GM19395 (cell line): ENCODE data around the gene BPIFA3.
"Not testable (repeated sequence)": the region's sequence is repeated elsewhere in the genome, so short reads cannot be mapped to it uniquely, and the experiment has no call there.

Source experiments
- ATAC-seq: cut with Tn5 transposase; IDR thresholded peaks from one replicate; pipeline ENCODE4 v1.9.1; 2021; ENCODE audit warnings: mild to moderate bottlenecking, moderate library complexity; ENCODE audit not compliant: unreplicated experiment

The BPIFA3 gene

GRCh38 chr20:33217052-33217451, at the start of gene BPIFA3:
Gene BPIFA3 (plus strand): TSS chr20:33217352. CDS start chr20:33217537, 185 bp downstream.
- no peak for ATAC-seq

DNA sequence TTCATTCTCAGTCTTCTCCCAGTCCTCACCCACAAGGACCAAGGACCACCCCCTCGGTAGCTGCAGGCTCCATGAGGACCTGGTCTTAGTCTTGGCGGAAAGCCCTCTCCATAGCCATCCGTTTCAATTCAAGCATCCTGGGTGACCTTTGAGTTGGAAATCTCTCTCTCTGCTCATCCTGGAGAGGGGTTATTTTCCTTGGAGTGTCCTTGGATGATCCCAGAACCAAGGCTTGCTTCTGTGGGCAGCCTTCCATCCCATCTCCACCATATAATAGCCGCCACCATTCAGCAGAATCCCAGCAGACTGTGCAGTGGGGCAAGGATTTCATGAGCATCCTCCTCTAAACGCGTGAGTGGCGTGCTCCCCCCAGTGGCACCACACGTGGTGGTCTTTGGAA, 49.3 kb upstream of the BPIFA3 start, which contains the start of gene BPIFA2:
TSS of gene BPIFA2 (plus strand) at position 301 of the 400 bp plus-strand sequence. CDS start 987 bp downstream, outside the sequence.
- no peak for ATAC-seq

- no peak for ATAC-seq
Measured at GRCh38 chr20:33169176-33169794, 47.9 kb upstream of the BPIFA3 start.

- no peak for ATAC-seq
Measured at GRCh38 chr20:33172781-33173180, 44.4 kb upstream of the BPIFA3 start.

DNA sequence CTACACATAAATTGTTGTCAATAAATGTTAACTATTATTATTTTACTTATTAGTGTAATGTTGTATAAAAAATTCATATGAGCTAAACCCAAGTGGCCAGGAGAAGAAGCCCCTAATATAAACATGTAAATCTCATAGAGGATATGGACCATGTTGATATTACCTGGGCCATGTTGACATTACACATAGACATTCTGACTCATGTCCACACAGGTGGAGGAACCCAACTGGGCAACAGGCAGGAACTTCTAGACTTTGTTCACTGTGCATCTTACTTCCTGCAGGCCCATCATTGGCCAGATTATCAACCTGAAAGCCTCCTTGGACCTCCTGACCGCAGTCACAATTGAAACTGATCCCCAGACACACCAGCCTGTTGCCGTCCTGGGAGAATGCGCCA, 42.0 kb upstream of the BPIFA3 start:
- no peak for ATAC-seq

GRCh38 chr20:33176101-33176500, 41.1 kb upstream of the BPIFA3 start:
- no peak for ATAC-seq

- no peak for ATAC-seq
Measured at GRCh38 chr20:33177866-33178265, 39.3 kb upstream of the BPIFA3 start.

GRCh38 chr20:33178726-33179125, 38.4 kb upstream of the BPIFA3 start:
- ATAC-seq: no peak

- ATAC-seq: no peak
Measured at GRCh38 chr20:33180169-33180568, 37.0 kb upstream of the BPIFA3 start.

DNA sequence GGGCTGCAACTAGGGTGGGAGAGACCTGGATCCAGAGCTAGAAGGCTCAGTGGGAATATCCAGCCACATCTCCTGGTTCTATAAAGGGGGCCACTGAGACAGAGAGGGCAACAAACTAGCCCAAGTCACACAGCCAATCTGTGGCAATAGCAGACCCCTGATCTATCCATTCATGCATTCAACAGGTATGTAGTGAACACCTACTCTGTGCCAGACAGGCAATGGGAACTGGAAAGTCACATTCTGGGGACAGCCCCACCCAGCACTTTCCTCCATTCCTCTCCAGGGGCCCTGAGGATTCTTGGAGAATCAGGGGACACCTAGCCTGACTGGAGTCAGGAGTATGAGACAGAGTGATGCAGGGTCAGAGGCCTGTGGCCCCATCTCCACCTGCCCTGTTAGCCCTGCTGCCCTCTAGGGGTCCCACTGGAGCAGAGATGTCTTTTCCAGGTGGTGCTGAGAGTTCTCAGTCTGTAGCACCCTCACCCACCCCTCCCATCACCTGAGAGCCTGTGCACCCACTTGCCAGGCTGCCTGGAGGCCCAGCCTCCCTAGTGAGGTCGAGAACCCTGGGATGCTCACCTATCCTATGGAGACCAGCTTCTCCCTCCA, 35.6 kb upstream of the BPIFA3 start:
- no peak for ATAC-seq

- no peak for ATAC-seq
Measured at GRCh38 chr20:33183312-33183711, 33.8 kb upstream of the BPIFA3 start.

DNA sequence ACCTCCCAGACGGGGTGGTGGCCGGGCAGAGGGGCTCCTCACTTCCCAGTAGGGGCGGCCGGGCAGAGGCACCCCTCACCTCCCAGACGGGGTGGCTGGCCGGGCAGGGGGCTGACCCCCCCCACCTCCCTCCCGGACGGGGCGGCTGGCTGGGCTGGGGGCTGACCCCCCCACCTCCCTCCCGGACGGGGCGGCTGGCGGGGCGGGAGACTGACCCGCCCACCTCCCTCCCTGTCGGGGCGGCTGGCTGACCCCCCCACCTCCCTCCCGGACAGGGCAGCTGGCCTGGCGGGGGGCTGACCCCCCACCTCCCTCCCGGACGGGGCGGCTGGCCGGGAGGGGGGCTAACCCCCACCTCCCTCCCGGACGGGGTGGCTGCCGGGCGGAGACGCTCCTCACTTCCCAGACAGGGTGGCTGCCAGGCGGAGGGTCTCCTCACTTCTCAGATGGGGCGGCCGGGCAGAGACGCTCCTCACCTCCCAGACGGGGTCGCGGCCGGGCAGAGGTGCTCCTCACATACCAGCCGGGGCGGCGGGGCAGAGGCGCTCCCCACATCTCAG, 32.0 kb upstream of the BPIFA3 start:
- ATAC-seq: not testable (repeated sequence)

GRCh38 chr20:33187491-33187890, 29.7 kb upstream of the BPIFA3 start:
- no peak for ATAC-seq

GRCh38 chr20:33188421-33188820, 28.7 kb upstream of the BPIFA3 start:
- no peak for ATAC-seq

GRCh38 chr20:33191484-33191883, 25.7 kb upstream of the BPIFA3 start:
- no peak for ATAC-seq

DNA sequence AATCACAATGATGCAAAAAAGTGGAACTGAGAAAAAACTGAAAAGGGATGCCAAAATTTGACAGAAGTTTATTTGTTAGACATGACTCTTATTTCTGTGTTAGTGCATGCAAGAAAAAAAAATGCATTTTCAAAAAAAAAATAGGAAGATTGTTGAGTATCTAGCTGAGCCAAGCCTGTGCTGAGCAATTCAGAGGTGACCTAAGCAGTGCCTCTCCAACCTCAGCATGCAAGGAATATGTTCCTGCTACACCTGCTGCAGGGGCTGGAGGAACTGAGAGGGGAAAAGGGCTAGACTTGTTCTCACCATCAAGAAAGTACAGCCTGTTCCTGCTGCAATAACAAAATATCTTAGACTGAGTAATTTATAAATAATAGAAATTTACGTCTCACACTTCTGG, 25.2 kb upstream of the BPIFA3 start:
- ATAC-seq: no peak

GRCh38 chr20:33192912-33193501, 24.1 kb upstream of the BPIFA3 start:
- ATAC-seq: no peak

- no peak for ATAC-seq
Measured at GRCh38 chr20:33199026-33199425, 18.1 kb upstream of the BPIFA3 start.

- no peak for ATAC-seq
Measured at GRCh38 chr20:33202451-33202850, 14.7 kb upstream of the BPIFA3 start.

DNA sequence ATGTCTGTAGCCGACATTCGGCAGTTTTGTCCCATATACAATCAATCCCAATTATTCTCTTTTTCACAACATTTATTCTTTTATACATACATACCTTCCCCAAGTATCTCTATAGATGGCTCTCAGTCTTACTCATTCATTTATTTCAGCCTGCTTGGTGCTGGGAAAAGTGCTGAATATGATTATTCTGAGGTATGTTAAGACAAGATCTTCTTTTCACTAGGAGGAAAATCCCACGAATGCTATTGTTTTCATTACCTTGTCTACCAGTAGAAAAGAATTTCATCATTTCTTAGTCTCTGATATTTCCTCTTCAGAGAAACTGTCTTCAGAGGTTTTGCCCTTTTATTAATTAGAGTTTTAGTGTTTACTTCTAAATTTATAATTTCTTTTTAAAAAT, 13.7 kb upstream of the BPIFA3 start:
- no peak for ATAC-seq

DNA sequence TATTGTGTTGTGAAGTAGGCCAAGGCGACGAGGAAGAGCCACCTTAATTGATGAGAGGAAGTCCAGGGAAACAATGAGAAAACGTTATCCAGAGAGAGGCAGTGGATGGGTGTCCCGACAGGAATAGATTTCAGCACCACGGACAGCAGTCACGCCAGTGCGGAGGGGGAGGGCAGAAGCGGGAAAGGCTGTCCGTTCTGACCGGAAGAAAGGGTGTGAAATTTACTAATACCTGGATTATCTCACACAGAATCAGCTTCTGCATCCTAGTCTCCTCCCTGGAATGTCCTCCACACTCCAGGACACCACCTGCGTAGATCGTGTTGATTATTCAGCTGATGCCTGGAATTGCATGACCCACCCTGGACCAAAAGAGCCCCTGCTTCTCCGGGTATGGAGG, 7.4 kb upstream of the BPIFA3 start:
- no peak for ATAC-seq

DNA sequence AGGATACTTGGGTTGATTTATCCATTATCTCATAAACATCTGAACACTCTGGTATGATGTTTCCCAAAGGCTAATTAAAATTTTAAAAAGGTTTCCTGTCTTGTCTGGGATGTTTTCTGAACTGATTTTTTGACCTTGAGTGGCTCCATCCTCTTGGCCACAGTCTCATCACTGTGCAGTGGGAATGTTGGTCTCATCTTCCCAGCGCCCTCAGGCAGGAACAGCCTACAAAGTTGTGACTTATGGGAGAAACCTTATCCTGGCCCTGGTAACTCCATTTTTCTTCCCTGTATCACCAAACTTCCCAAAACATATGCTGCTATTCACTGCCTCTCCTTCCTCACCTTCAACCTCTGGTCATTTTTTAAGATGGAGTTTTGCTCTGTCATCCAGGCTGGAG, 6.8 kb upstream of the BPIFA3 start:
- ATAC-seq: no peak
